CD1c-positive myeloid dendritic cell (primary cell): ENCODE results near the gene TTC38.
A peak's percentile ranks its signal among the peaks of the same experiment; 100 is the strongest.

Experiments
- DNase-seq: peaks from one replicate; pipeline ENCODE4 v3.0.0-alpha.2; 2016; ENCODE audit errors: extremely low spot score

Gene TTC38

GRCh38 chr22:46267431-46268279 lies at the start of gene TTC38:
TTC38 (plus strand) TSS chr22:46268008; CDS start chr22:46268040, 32 bp downstream.
- DNase-seq = peak; percentile 84

GRCh38 chr22:46219636-46220035 lies 48.2 kb upstream of the TTC38 start:
- DNase-seq = no peak

GRCh38 chr22:46220921-46221320 lies 46.9 kb upstream of the TTC38 start:
- DNase-seq = no peak

GRCh38 chr22:46224044-46224897 lies 43.5 kb upstream of the TTC38 start:
- DNase-seq = no peak

GRCh38 chr22:46224898-46225290 lies 42.9 kb upstream of the TTC38 start:
- no peak for DNase-seq

- DNase-seq = no peak
These were observed 42.2 kb upstream of the TTC38 start for GRCh38 chr22:46225631-46226030.

- DNase-seq = no peak
These were observed 41.2 kb upstream of the TTC38 start for GRCh38 chr22:46226577-46226976.

GRCh38 chr22:46229701-46230100 lies 38.1 kb upstream of the TTC38 start:
- no peak for DNase-seq

GRCh38 chr22:46230262-46230901 lies 37.4 kb upstream of the TTC38 start:
- no peak for DNase-seq

GRCh38 chr22:46233231-46233630 lies 34.6 kb upstream of the TTC38 start:
- peak; percentile 52 for DNase-seq

GRCh38 chr22:46234969-46235368 lies 32.8 kb upstream of the TTC38 start:
- DNase-seq = no peak

GRCh38 chr22:46237453-46238124 lies 30.2 kb upstream of the TTC38 start:
- no peak for DNase-seq

GRCh38 chr22:46238541-46238940 lies 29.3 kb upstream of the TTC38 start:
- DNase-seq = no peak

GRCh38 chr22:46239261-46240048 lies 28.4 kb upstream of the TTC38 start:
- no peak for DNase-seq

GRCh38 chr22:46240073-46240472 lies 27.7 kb upstream of the TTC38 start:
- DNase-seq = no peak

- peak; percentile 38 for DNase-seq
These were observed 27.3 kb upstream of the TTC38 start for GRCh38 chr22:46240506-46240905.

- DNase-seq = no peak
These were observed 26.9 kb upstream of the TTC38 start for GRCh38 chr22:46240907-46241306.

GRCh38 chr22:46241396-46242007 lies 26.3 kb upstream of the TTC38 start:
- DNase-seq = no peak

GRCh38 chr22:46242076-46242475 lies 25.7 kb upstream of the TTC38 start:
- peak; percentile 13 for DNase-seq

GRCh38 chr22:46244771-46245170 lies 23.0 kb upstream of the TTC38 start:
- DNase-seq = no peak
